ENCODE measurements around the gene RAD51B.
"Not testable (repeated sequence)": the region's sequence is repeated elsewhere in the genome, so short reads cannot be mapped to it uniquely, and the experiment has no call there.

The RAD51B gene

DNA sequence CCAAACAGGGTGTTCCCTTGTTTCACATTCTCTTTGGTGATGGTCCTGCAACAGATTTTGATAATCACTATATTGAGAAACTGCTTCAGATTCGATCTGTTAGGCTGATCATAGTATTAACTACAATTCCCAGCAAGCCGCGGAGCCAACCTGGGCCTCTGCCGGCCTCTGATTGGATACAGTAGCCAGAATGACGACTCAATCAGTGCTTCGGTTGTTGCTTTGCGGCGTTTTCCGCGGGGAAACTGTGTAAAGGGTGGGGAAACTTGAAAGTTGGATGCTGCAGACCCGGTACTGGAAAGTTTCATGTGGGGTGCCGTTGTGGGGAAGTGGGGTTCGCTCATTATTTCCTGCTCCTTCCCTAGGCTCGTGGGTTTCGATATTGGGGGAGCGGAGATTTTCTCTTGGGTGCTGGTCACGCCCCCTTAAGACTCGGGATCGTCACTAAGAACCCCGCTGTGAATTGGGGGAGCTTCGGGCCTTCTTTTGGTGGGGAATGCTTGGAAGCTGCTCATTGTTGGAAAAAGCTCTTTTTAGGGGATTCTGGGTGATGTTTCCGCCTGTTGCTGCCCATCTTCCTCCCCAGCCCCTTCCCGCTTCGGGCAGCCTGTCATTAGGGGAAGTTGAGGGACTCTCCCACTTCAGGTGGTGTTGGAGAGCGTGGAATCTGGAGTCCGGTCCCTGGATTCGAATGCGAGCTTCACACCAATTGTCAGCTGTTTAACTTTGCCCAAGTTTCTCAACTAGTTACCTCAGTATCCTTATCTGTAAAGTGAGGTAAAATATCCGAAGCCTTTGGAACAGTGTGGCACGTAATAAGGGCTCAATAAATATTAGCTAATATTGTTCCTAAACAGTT, at the start of gene RAD51B:
TSS of gene RAD51B (plus strand) at position 217 of the 859 bp plus-strand sequence.
- peak; percentile 87 for DNase-seq

DNA sequence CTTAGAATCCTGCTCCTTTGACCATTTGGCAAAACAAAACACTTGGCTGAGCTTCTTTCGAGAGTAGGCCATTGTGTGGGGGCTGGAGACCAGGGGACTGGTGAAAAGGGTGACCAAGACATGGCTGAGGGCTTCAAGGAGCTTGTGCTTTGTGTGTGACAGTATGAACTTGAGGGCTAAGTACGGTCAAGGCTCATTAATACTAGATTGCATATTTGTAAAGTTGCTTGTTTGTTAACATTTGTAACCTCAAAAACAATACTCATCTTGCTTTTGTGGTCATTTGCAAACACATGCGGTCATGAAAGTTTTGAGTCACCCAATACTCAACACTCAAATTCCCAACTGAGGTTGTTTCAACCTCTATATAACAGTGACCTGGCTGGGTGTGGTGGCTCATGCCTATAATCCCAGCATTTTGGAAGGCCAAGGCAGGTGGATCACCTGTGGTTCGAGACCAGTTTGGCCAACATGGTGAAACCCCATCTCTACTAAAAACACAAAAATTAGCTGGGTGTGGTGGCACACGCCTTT, 45.7 kb upstream of the RAD51B start:
- no peak for DNase-seq

DNA sequence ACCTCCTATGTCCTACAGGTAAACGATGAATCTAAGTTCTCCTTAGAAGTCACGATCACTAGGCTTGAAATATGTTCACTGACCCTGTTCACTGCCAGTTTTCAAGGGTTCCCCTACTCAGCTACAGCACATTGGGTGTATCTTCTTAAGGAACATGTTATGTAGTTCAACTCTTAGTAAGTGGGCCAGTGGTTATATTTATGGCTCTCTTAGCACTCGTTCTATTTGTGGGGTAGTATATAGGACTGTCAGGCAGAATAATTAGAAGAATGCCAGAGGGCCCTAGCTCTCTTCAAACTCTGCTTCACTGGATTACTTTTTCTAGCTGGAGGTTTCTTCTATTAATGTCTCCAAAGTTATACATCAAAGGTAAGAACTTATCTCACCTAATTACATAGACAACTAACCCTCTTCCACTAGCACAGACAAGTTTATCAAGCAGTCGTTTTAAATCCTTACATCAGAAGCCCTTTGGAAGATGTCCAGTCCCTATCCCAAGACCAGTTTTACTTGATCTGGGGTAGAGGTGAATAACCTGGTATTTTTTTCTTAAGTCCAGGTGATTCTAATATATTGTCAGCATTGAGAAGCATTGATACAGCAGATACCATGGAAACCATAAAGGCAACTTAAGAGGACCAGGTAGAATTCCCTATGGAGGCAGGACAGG, 42.8 kb upstream of the RAD51B start:
- DNase-seq = no peak

DNA sequence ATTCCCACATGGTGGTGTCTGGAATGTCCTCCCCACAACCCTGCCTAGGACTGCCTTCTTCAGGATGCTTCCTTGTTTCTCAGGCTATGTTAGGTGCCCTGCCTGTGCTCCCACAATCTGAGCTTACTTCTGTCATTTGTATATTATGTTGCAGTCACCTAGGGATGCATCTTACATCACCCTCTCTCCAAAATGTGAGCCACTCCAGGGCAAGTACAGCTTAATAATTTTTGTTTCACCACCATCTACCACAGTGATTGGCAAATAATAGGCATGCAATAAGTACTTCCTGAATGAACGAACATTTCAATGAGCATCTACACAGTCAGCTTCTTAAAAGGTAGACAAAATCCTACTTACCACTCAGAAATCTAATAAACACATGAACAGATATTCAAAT, 40.8 kb upstream of the RAD51B start:
- DNase-seq = no peak

DNA sequence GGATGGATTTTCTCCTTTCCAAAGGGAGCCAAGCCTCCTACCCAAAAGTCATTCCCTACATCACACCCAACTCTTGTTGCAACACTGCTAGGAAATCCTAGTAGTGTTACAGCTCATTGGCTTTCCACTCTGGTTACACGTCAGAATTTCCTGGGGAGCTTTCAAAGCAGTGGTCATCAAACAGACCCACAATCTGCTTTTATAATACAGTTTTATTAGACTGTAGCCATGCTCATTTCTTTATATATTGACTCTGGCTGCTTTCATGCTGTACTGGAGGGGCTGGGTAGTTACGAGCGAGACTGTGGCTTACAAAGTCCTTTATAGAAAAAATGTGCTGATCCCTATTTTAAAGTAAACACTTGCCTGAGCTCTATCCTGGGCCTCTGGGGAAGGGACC, 37.5 kb upstream of the RAD51B start:
- DNase-seq = no peak

DNA sequence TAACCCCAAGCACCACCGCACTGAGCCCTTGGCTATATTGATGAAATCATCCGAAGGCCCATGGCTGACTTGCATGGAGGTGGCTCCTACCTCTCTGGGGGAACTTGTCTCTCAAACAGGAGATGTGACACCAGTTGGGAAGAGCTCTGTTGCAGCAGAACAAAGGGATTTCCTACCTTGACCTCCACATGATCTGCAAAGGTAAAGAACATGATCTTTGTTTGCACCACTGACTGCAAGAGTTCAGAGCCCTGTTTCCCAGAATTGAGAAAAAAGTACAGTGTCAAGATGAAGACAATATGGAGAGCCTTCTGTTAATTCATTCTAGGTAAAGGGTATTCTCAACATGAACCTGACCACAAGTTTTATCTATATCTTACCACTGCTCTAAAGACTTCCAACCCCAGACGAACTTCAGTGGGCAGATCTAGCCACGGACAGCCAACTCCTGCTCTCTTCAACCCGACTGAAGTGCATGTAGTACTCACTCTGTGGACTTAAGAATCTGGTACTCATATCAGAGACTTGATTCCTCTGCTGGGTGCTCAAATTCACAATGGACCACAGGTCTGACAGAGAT, 35.2 kb upstream of the RAD51B start:
- no peak for DNase-seq

DNA sequence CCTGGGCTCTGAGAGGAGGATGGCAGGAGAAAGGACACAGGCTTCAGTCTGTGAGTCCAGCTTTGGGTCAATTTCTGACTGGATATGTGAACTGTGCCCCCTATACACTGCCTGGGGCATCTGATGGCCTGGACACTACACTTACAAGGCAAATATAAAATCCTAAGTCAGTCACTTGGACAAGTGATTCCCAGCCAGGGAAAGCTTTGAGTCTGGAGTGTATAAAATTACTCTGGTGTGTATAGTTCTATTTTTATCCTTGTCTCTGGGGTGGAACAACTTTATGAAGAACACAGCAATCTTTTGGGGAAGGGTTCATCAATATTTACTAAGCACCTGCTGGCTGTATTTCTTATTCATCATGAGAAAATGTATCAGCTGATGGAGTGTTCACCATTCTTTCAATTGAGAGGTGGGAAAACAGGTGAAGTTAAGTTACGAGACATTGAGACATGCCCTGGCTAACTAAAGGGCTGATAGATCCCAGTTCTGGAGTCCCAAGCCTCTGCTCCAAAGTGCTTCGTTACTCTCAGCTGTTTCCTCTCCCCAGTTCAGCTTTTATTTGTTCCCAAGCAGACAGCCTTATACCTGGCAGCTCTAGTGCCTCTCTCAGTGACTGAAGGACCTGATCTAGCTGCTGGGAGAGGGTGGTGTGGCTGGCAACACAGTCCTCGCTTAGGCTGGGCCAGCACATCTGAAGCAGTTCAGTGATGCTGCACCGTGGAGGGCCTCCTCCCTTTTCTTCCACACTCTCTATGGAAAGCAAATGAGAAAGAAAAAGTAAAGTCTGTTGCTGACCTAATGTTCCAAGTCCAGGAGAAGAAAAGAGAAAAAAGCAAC, 34.1 kb upstream of the RAD51B start:
- DNase-seq = no peak

DNA sequence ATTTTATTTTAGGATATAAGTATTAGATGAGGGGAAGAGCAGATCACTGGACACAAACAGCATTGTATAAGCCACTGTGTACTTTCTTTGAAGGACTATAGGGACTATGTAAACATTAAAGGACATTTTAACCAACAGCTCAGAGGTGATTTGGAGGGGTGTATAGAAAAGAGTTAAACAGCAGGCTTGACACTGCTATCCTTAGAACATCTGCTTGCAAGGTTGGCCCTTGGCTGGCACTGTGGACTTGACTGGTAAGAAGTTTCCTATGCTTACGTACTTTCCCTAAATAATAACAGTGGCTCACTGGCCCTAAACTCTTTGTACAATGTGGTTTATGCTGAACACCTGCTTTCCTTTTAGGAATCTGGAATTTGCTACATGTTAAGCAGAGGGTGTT, 31.9 kb upstream of the RAD51B start:
- DNase-seq = no peak

DNA sequence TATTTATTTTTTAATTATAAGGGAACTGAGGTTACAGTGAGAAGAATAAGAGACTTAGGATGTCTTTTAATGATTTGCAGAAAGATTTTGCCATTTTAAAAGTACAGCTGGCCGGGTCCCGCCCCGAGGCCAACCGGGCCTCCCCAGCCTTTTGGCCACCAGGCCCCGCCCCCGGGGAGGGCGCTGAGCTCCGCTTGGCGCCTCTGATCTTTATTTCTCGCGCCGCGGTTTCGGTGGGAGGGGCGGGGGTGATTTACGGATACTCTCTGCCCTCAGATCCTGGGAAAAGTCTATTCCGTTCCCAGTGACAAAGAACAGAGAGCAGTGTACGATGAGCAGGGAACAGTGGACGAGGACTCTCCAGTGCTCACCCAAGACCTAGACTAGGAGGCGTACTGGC, 20.8 kb upstream of the RAD51B start:
- DNase-seq = no peak

DNA sequence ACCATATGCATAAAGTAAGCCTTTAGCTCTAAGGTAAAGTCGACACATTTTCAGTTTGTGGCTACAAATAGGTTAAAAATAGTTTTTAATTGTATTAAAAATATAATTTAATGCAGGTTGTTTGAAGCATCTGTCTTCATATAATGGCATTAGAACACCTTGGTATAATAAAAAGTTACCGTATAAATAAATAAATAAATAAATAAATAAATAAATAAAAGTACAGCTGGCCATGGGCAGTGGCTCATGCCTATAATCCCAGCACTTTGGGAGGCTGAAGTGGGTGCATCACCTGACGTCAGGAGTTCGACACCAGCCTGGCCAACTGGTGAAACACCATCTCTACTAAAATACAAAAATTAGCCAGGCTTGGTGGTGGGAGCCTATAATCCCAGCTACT, 18.8 kb upstream of the RAD51B start:
- DNase-seq = no peak

DNA sequence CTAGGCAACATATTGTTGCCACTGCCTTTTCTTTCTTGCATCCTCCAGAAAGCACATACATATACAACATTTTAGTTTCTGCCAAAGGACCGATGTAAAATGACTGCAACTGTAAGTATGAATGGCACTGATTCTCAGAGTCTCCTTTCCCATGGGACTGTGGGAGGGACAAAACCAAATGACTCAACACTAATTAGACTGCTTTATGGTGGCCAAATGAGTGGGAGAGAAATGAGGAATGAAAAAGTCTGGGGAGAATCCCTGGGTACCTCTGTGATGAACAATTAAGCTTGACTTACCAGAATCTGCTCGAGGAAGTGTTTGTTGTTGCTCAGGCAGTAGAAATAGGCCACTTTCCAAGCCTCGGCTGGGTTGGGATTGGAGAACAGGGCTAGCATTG, 13.3 kb upstream of the RAD51B start:
- DNase-seq = no peak

DNA sequence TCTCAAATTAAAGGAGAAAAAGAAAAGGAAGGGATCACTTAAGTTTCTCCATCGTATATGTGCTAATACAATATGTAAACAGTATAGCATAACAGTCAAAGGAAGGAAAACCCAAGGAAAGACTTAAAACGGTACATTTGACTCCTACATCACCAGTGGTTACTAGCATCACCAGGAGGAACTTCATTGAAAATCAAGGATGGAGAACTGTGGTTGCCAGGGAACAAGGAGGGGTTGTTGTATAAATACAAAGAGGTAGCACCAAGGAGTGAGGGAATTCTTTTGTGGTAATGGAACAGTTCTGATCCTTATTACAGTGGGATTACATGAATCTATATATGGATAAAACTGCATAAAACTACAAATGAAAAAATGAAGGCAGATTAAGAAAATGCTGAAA, 4.8 kb upstream of the RAD51B start:
- DNase-seq = no peak

DNA sequence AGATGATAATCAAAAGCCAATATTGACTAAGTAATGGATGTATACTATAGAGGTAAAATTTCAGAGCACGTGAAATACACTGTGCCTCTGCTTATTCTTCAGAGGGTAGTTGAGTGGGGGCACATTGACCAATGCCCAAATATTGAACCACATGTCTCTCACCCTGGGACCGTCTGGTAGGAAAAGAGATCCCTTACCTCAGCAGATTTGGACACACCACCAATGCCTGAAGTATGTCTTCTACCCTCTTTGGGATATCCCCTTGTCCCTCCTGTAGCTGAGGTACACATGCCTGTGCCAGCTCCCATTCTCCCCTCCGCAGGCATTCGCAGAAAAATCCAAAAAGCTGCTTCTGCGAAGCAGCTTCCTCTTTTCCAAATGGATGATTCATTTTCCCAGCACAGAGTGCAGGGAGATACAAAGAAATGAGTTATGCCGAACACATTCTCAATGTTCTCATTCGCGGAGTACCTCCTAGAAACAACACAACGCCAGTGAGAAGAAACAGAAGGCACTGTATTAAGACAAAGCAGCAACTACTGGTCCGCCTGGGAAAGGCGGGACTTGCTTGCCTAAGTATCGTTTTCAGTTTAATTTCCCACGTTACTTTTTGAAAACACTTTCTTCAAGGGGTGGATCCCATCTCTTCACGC, 3.9 kb upstream of the RAD51B start:
- DNase-seq = no peak

DNA sequence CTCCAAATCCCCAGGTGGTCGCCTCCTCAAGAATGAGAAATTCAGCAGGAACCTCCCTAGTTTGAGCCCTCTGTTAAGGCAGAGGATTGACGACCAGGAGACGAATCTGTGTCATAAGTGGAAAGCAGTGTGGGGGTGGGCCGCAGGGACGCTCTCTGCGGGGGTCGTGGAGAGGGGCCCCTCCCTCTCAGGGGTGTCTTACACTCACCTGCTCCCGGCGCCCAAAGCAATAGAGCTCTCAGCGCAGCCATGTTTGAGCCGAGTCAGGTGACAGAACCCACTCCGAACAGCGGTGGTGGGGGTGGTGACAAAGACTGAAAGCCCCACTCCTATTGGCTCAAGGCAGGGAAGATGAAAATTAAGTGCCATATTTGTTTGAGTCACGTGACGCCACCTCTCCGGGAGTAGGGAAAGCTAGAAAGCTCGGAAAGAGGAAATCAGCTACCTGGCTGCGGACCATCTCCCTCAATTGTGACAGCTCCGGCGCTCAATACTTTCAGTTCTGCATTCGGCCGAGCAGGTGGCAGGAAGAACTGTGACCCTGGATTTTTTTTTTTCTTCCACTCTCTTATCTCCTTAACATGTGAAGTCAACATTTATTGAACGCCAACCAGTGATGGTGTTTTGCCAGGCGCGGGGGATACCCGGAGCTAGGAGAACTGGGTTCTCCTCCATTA, 3.1 kb upstream of the RAD51B start, which contains the start of gene ZFYVE26:
TSS of gene ZFYVE26 (minus strand) at position 265 of the 677 bp plus-strand sequence. CDS start 627 bp downstream, outside the sequence.
- peak; percentile 81 for DNase-seq

DNA sequence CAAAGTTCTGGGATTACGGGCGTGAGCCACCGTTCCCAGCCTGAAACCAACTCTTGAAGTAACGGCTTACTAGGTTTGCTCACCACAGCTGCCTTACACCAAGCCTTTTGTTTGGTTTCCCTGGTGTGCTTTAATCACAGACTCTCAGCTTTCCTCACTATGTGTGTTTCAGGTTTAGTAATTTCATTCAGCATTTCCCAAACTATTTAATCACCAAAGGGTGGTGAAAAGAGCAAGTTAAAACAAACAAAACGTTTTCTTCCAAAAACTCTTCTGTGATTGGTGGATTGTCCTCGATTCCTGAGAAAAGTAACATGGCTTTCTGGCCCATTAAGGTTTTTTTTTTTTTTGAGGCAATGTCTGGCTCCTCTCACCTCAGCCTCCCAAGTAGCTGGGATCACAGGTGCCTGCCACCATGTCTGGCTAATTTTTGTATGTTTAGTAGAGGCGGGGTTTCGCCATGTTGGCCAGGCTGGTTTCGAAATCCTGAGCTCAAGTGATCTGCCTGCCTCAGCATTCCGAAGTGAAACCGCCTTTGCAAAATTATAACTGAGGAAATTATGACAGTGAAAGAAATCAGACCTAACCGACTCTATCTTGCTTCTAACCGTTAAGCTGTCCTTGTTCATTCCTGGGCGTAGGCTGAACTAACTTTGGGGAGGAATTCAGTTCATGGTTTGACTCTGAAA, 1.7 kb upstream of the RAD51B start:
- DNase-seq = no peak

DNA sequence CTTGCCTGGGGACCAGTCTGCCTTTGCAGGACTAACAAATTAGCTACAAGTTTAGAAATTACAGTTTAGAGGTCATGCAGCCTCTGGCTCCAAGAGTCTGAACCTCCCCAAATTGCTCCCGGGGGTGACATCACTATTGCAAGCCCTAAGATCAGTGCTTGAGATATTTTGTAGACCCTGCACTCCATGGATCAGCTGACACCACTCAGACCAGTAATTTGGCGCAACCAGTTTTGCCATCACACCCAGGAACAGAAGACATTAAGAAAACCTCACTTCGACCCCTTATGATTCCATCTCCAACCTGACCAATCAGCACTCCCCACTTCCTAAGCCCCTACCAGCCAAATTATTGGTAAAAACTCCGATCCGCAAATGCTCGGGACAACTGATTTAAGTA, 1.1 kb upstream of the RAD51B start:
- DNase-seq = not testable (repeated sequence)

DNA sequence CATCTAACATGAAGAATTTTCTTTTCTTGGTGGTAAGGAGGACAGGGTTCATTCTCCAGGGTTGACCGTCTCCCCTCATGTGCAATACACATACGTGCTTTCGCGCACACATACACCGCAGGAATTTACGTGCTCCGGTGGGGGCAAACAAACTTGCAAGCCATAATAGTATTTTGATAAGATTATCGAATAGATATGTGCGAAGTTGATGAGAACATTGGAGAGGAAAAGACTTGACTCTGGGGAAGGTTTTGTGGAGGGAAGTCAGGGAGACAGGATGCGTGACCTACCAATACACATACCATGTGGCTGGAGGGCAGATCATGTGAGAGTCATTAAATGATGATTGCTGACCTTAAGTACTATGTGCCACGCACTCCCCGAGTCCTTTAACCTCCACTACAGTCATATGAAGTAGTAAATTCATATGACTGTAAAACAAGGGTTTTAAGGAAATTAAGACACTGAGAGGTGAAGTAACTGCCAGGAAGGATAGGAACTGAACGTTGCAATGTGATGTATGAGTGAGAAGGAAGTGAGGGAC, 921 bp downstream of the RAD51B start:
- no peak for DNase-seq

DNA sequence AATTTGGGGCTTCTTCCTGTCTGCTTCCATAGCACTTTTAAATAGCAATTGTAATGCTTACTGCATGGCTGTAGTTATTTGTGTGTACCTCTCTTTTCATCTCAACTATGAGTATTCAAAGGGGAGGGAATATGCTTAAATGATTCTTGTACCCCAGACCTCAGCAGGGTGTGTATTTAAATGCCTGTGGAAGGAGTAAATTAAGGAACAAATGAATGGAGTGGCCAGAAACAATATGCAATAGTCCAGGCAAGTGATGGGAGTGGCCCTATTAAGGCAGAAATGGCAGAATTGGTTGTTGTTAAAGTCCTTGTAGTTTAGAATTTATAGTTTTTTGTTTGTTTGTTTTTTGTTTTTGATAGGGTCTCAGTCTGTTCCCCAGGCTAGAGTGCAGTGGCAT, 1.5 kb downstream of the RAD51B start:
- DNase-seq = no peak

DNA sequence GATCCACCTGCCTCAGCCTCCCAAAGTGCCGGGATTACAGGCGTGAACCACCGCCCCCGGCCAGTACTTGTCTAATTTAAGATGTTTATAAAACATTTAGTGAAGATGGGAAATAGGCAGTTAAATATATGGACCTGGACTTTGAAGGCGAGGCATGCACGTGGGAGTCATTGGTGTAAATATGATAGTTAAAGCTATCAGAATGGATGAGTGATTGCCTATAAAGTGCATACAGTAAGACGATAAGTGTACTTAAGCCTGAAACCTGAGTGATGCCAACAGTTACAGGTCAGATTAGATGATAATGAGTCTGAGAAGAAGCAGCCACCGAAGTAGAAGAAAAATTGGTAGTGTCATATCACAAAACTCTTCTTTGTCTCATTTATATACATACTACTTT, 11.5 kb downstream of the RAD51B start:
- no peak for DNase-seq

DNA sequence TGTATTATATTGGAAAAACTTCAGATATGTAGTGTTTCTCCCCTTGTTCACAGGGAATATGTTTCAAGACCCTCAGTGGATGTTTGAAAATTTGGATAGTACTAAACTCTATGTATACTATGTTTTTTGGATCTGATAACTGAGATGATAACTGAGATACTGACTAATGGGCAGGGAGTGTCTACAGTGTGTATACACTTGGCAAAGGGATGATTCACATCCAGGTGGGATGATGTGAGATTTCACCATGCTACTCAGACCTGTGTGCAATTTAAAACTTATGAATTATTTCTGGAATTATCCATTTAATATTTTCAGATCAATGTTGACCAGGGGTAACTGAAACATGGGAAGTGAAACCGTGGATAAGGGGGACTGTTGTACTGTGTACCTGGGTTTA, 13.8 kb downstream of the RAD51B start:
- DNase-seq = no peak

DNA sequence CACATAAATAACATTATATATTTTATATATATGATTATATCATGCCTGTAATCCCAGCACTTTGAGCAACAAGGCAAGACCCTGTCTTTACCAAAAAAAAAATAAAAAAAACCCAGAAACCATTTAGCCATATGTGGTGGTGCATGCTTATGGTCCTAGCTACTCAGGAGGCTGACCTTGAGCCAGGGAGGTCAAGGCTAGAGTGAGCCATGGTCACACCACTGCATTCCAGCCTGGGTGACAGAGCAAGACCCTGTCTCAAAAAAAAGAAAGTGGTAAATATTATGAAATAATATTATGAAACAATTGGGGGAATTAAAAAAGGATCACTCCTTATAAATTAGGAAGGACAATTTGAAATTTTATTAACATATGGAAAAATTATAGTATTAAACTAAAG, 16.0 kb downstream of the RAD51B start:
- DNase-seq = no peak
